GM18526 (cell line): ENCODE measurements around the gene LSR.

ENCODE experiments used
- POLR2A ChIP-seq: IDR thresholded peaks from 3 replicates; pipeline ENCODE4 v1.6.1; 2011; ENCODE audit not compliant: insufficient read length; ENCODE audit errors: extremely low read depth

Gene LSR

GRCh38 chr19:35267353-35267817 is 18.6 kb downstream of the LSR start:
- TF ChIP-seq POLR2A, result no peak

- peak; percentile 62 for TF ChIP-seq POLR2A
Measured at GRCh38 chr19:35267818-35268535, 19.2 kb downstream of the LSR start.

GRCh38 chr19:35268536-35269437 is 20.0 kb downstream of the LSR start, which contains the start of gene USF2:
USF2 (plus strand) TSS chr19:35268962; CDS start chr19:35269102, 140 bp downstream.
- TF ChIP-seq POLR2A, result peak; percentile 34

GRCh38 chr19:35269438-35270117 is 20.8 kb downstream of the LSR start:
- no peak for TF ChIP-seq POLR2A

GRCh38 chr19:35270381-35270811 is 21.6 kb downstream of the LSR start:
- TF ChIP-seq POLR2A, result no peak

- no peak for TF ChIP-seq POLR2A
Measured at GRCh38 chr19:35271546-35271945, 22.7 kb downstream of the LSR start.

- TF ChIP-seq POLR2A, result no peak
Measured at GRCh38 chr19:35272122-35272719, 23.4 kb downstream of the LSR start.

GRCh38 chr19:35272954-35273649 is 24.3 kb downstream of the LSR start:
- no peak for TF ChIP-seq POLR2A

GRCh38 chr19:35273686-35274259 is 25.0 kb downstream of the LSR start:
- TF ChIP-seq POLR2A, result no peak

- TF ChIP-seq POLR2A, result no peak
Measured at GRCh38 chr19:35274323-35274722, 25.5 kb downstream of the LSR start.

GRCh38 chr19:35276706-35277281 is 28.0 kb downstream of the LSR start:
- no peak for TF ChIP-seq POLR2A

- no peak for TF ChIP-seq POLR2A
Measured at GRCh38 chr19:35278578-35279284, 29.9 kb downstream of the LSR start.

- no peak for TF ChIP-seq POLR2A
Measured at GRCh38 chr19:35279374-35279773, 30.6 kb downstream of the LSR start.

GRCh38 chr19:35279985-35280821 is 31.4 kb downstream of the LSR start:
- peak; percentile 14 for TF ChIP-seq POLR2A
